Measurements from ENCODE around the gene PAN3. TPM values are rescaled to one million over a fixed set of nuclear protein-coding genes. Genes with fewer than 3 reads are reported as not detected.

PAN3 gene
- total and polyA plus RNA-seq, 2 experiments from 2014 or later, result 16.7 to 17.3 TPM

DNA sequence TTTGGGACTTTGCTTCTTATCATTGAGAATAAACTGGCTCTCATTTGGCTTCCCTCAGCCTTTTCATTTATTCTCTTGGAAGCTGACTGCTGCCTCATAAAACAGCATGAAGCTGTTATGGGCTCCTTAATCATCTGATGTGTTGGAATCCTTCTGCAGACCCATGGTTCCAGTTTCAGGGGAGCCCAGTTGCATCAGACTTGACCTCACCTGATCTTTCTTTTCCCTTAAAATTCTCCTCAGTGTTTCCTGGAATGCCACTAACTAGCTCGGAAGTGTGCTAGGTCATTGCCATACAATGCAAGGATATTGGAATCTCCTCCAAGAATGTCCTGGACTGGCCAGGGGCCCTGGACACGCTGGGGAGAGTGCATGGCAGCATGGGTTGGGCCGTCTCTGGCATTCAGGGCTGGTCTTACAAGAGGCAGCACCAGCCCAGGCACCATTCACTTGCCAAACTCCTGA is 197.9 kb downstream of the PAN3 start:
- H3K36me3 ChIP-seq (ENCODE audit: low read depth), result no peaks in the 10 kb centered on the region
- H3K79me2 ChIP-seq (ENCODE audit: insufficient read depth), result no peaks in the 10 kb centered on the region
- no peaks in the 10 kb centered on the region for H3K9me3 ChIP-seq (ENCODE audit: low read depth)
- H3K9me2 ChIP-seq (ENCODE audit: insufficient read depth), result no peaks in the 10 kb centered on the region
- WGBS, 2 experiments (ENCODE audit: low coverage in 1 of 2, low lambda C conversion rate in 2 of 2, missing lambda C conversion rate in 2 of 2), result 29 to 37% methylated on average over 3 of the region's 3 CpGs
- H3K4me1 ChIP-seq (ENCODE audit: insufficient read depth), result peaks cover 52% of the 10 kb centered on the region
- no peak overlapping the region for H3K27ac ChIP-seq
- no peak overlapping the region for H3K4me2 ChIP-seq (ENCODE audit: unreplicated experiment)
- H2AFZ ChIP-seq, result no peak overlapping the region
- in situ Hi-C loops (cut with MboI), result no loop called here
- H3K4me3 ChIP-seq, result no peak overlapping the region
- no peak for TF ChIP-seq EZH2 (IDR thresholded peaks at IDR 0.05; ENCODE audit: insufficient read depth, poor library complexity, severe bottlenecking)
- TF ChIP-seq EZH2phosphoT487 (IDR thresholded peaks at IDR 0.05; ENCODE audit: insufficient read depth, low read depth), result no peak
- no peaks in the 10 kb centered on the region for H3K27me3 ChIP-seq (replicated peaks; ENCODE audit: insufficient read depth)
- H3F3A ChIP-seq (ENCODE audit: insufficient read depth), result peaks cover 42% of the 10 kb centered on the region
- no peaks in the 10 kb centered on the region for H4K20me1 ChIP-seq (ENCODE audit: insufficient read depth)
- DNase-seq, result no peak
- H3K9ac ChIP-seq, result no peak overlapping the region

DNA sequence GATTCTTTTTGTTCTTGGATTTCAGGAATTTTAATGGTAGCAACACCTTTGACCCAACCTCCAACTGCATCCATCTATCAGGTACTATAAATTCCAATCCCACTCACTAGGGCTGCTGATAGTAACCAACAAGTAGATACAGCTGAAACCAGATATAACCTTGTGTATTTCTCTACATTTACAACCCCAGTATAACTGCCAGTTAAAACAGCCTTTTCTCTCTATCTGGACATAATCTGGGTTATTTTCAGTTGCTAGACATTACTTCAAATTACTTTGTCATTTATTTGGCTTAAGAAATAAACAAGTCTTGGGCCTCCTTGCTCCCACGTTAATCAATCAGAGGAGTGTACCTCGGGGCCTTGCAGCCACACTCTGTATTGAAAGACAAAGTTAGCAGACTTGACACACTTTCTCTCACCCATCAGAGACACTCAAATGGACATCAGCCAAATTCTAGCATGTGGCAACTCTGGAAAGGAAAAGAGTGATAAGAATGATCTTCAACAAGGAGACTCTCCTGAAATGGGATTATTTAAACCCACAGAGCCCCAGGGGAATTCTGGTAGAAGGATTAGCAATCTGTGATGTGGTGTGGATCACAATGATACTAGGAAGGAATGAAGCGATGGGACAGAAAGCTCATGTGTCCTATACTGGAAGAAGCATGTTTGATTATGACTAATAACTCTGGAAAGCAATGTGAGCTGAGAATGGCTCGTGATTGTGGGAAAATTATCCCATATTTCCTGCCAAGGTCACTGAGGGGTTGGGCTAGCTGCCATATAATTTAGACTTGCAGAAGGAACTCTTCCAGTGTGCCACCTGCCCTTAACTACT is 199.0 kb downstream of the PAN3 start:
- no peaks in the 10 kb centered on the region for H3K27me3 ChIP-seq (replicated peaks; ENCODE audit: insufficient read depth)
- H3K79me2 ChIP-seq (ENCODE audit: insufficient read depth), result no peaks in the 10 kb centered on the region
- H3K9me3 ChIP-seq (ENCODE audit: low read depth), result no peaks in the 10 kb centered on the region
- H3K4me3 ChIP-seq, result no peak overlapping the region
- H4K20me1 ChIP-seq (ENCODE audit: insufficient read depth), result no peaks in the 10 kb centered on the region
- peak overlapping the region; percentile 59 for H3K27ac ChIP-seq
- H3F3A ChIP-seq (ENCODE audit: insufficient read depth), result peaks cover 46% of the 10 kb centered on the region
- in situ Hi-C loops (cut with MboI), result no loop called here
- TF ChIP-seq EZH2phosphoT487 (IDR thresholded peaks at IDR 0.05; ENCODE audit: insufficient read depth, low read depth), result no peak
- TF ChIP-seq EZH2 (IDR thresholded peaks at IDR 0.05; ENCODE audit: insufficient read depth, poor library complexity, severe bottlenecking), result no peak
- 13 to 17% methylated on average over 4 of the region's 4 CpGs for WGBS, 2 experiments (ENCODE audit: low coverage in 1 of 2, low lambda C conversion rate in 2 of 2, missing lambda C conversion rate in 2 of 2)
- H3K4me2 ChIP-seq (ENCODE audit: unreplicated experiment), result peak overlapping the region; percentile 38
- no peak overlapping the region for H2AFZ ChIP-seq
- peak; percentile 81 for DNase-seq
- no peaks in the 10 kb centered on the region for H3K9me2 ChIP-seq (ENCODE audit: insufficient read depth)
- no peak overlapping the region for H3K9ac ChIP-seq
- peaks cover 55% of the 10 kb centered on the region for H3K4me1 ChIP-seq (ENCODE audit: insufficient read depth)
- H3K36me3 ChIP-seq (ENCODE audit: low read depth), result no peaks in the 10 kb centered on the region

DNA sequence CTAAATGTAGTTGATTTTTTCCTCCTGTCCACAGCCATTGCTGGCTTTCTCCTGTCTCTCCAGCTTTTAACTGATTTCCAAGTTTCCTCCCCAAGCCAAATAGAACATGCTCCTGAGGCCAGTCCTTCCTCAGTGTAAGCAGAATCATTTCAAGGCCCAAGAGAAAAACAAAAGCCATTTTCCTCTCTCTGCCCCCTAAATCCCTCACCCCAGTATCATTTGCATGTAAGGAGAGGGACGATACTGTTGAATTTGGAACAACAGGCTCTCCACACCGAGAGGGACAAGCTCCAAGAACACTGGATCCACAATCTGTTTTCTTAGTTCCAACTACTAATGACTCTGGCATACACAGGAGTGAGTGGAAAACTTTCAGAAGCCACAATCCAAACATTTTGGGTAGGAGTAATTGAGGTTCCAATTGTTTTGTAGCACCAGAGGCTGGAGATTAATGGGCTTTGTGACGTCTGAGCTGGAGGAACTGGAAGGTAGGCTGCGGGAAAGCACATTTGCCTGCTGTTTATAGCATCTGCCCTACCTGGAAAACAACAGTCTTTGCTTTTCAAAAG is 199.7 kb downstream of the PAN3 start:
- no peaks in the 10 kb centered on the region for H4K20me1 ChIP-seq (ENCODE audit: insufficient read depth)
- 42 to 45% methylated on average over 4 of the region's 4 CpGs for WGBS, 2 experiments (ENCODE audit: low coverage in 1 of 2, low lambda C conversion rate in 2 of 2, missing lambda C conversion rate in 2 of 2)
- no peaks in the 10 kb centered on the region for H3K79me2 ChIP-seq (ENCODE audit: insufficient read depth)
- H3K27me3 ChIP-seq (replicated peaks; ENCODE audit: insufficient read depth), result no peaks in the 10 kb centered on the region
- no peak overlapping the region for H3K4me3 ChIP-seq
- no peak overlapping the region for H3K9ac ChIP-seq
- no peaks in the 10 kb centered on the region for H3K9me3 ChIP-seq (ENCODE audit: low read depth)
- H2AFZ ChIP-seq, result no peak overlapping the region
- H3K27ac ChIP-seq, result peak overlapping the region; percentile 59
- no peak for TF ChIP-seq EZH2phosphoT487 (IDR thresholded peaks at IDR 0.05; ENCODE audit: insufficient read depth, low read depth)
- TF ChIP-seq EZH2 (IDR thresholded peaks at IDR 0.05; ENCODE audit: insufficient read depth, poor library complexity, severe bottlenecking), result no peak
- no peaks in the 10 kb centered on the region for H3K36me3 ChIP-seq (ENCODE audit: low read depth)
- H3F3A ChIP-seq (ENCODE audit: insufficient read depth), result peaks cover 46% of the 10 kb centered on the region
- H3K9me2 ChIP-seq (ENCODE audit: insufficient read depth), result no peaks in the 10 kb centered on the region
- peaks cover 55% of the 10 kb centered on the region for H3K4me1 ChIP-seq (ENCODE audit: insufficient read depth)
- in situ Hi-C loops (cut with MboI), result no loop called here
- DNase-seq, result no peak
- peak overlapping the region; percentile 5 for H3K4me2 ChIP-seq (ENCODE audit: unreplicated experiment)

DNA sequence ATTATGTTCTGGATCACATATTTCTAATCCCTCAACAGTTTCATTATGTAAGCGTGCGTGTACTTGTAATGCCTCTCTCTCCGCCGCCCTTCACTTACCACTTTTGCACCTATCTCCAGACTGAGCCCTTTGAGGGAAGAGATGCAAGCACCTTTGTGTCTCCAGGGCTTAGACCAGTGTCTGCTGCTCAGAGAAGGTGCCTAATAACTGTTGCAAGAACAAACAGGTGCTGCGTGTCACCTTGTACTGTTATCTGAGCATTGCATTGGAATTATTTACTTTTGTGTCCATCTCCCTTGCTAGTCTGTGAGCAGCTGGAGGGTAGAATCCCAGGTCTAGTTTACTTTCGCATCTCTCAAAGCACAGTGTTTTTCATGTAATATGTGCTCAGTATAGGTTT is 200.4 kb downstream of the PAN3 start:
- TF ChIP-seq EZH2 (IDR thresholded peaks at IDR 0.05; ENCODE audit: insufficient read depth, poor library complexity, severe bottlenecking) (no peak), EZH2phosphoT487 (IDR thresholded peaks at IDR 0.05; ENCODE audit: insufficient read depth, low read depth) (no peak)
- peaks cover 46% of the 10 kb centered on the region for H3F3A ChIP-seq (ENCODE audit: insufficient read depth)
- no peak overlapping the region for H3K9ac ChIP-seq
- no peak for DNase-seq
- H3K27ac ChIP-seq, result no peak overlapping the region
- H3K36me3 ChIP-seq (ENCODE audit: low read depth), result no peaks in the 10 kb centered on the region
- no peaks in the 10 kb centered on the region for H3K9me3 ChIP-seq (ENCODE audit: low read depth)
- H3K4me3 ChIP-seq, result no peak overlapping the region
- no peaks in the 10 kb centered on the region for H3K79me2 ChIP-seq (ENCODE audit: insufficient read depth)
- 83 to 86% methylated on average over 6 of the region's 6 CpGs for WGBS, 2 experiments (ENCODE audit: low coverage in 1 of 2, low lambda C conversion rate in 2 of 2, missing lambda C conversion rate in 2 of 2)
- H2AFZ ChIP-seq, result no peak overlapping the region
- H4K20me1 ChIP-seq (ENCODE audit: insufficient read depth), result no peaks in the 10 kb centered on the region
- in situ Hi-C loops (cut with MboI), result no loop called here
- no peaks in the 10 kb centered on the region for H3K27me3 ChIP-seq (replicated peaks; ENCODE audit: insufficient read depth)
- no peak overlapping the region for H3K4me2 ChIP-seq (ENCODE audit: unreplicated experiment)
- no peaks in the 10 kb centered on the region for H3K9me2 ChIP-seq (ENCODE audit: insufficient read depth)
- peaks cover 55% of the 10 kb centered on the region for H3K4me1 ChIP-seq (ENCODE audit: insufficient read depth)
